Stimulated activated naive CD8-positive, alpha-beta T cell treated with anti-CD3 and anti-CD28 coated beads, Interleukin-15, amount 100 ng/mL, for 72 hours (primary cell): ENCODE measurements around the gene MYOF.
A peak's percentile ranks its signal among the peaks of the same experiment; 100 is the strongest.

ENCODE experiments used
- ATAC-seq: fragments of 150-1000 bp; cut with Tn5 transposase; 2 replicates; pipeline ENCODE4 v1.10.0; 2021; ENCODE audit warnings: mild to moderate bottlenecking, moderate library complexity
- DNase-seq, 2 donors: peaks; one replicate each; pipeline ENCODE4 v3.0.0; 2021 to 2022
- H3K27ac Mint-ChIP-seq, 2 donors: one replicate each; pipeline ENCODE4 v1.8.0; 2022; ENCODE audit warnings: mild to moderate bottlenecking in 2 of 2, mixed read lengths in 2 of 2, moderate library complexity in 2 of 2
- H3K27me3 Mint-ChIP-seq: one replicate; pipeline ENCODE4 v1.8.0; 2022; ENCODE audit warnings: mixed read lengths
- H3K4me1 Mint-ChIP-seq: one replicate; pipeline ENCODE4 v1.8.0; 2022; ENCODE audit warnings: mild to moderate bottlenecking, mixed read lengths
- H3K4me3 Mint-ChIP-seq, 2 donors: one replicate each; pipeline ENCODE4 v1.8.0; 2022; ENCODE audit warnings: mild to moderate bottlenecking in 2 of 2, mixed read lengths in 2 of 2, moderate library complexity in 1 of 2
- H3K9me3 Mint-ChIP-seq, 2 donors: one replicate each; pipeline ENCODE4 v1.8.0; 2022; ENCODE audit warnings: mixed read lengths in 2 of 2

MYOF gene

DNA sequence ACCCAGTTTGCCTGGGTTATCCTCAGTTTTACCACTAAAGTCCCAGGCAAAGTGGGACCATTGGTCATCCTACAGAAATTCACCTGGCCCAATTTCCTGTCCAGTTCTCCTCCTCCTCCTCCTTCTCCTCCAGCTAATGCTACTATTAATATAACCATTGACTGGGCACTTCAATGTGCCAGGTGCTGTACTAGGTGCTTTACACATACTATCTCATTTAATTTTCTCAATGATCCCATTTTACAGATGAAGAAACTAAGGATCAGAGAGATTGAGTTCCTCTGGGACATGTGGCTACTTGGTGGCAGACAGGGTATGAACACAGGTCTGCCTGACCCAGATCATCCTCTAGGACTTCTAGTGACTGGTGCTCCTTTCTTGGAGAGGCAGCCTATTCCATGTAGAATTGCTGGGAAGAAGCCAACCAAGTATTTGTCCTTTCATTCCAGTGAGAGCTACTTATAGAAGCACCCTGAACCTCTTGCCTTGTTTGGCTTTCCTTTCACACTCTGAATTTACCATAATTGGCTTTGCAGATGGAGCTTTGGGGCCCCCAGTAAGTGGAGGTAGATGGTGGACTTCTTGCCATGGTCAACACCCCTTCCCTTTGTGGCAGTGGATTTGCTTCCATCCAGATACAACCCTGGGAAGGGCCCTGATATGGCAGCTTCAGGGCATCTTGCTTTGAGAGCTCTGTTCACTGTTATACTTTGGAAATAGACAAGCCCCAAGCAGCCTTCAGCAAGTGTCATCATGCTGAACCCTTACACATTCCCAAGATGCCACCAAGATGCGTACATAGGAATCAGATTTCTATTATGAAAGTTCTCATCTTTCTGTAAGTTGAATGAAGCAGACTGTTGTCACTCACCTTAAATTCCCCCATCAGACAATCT is 78.7 kb downstream of the MYOF start:
- H3K27me3 Mint-ChIP-seq: no peaks in the 10 kb centered on the region
- ATAC-seq (no peak), DNase-seq (no peak)
- no peak overlapping the region for H3K27ac Mint-ChIP-seq
- H3K4me1 Mint-ChIP-seq: peaks cover under 1% of the 10 kb centered on the region
- no peaks in the 10 kb centered on the region for H3K9me3 Mint-ChIP-seq
- no peak overlapping the region for H3K4me3 Mint-ChIP-seq

GRCh38 chr10:93402192-93402591 is 79.9 kb downstream of the MYOF start:
- ATAC-seq (no peak), DNase-seq (no peak)
- H3K4me1 Mint-ChIP-seq: no peaks in the 10 kb centered on the region
- H3K27ac Mint-ChIP-seq: no peak overlapping the region
- no peaks in the 10 kb centered on the region for H3K9me3 Mint-ChIP-seq
- no peak overlapping the region for H3K4me3 Mint-ChIP-seq
- H3K27me3 Mint-ChIP-seq: no peaks in the 10 kb centered on the region

GRCh38 chr10:93398528-93398927 is 83.6 kb downstream of the MYOF start:
- ATAC-seq (no peak), DNase-seq (no peak)
- Mint-ChIP-seq H3K27ac (peak overlapping the region in 1 of 2 donors; percentile 42), H3K4me1 (no peaks in the 10 kb centered on the region), H3K9me3 (no peaks in the 10 kb centered on the region), H3K27me3 (no peaks in the 10 kb centered on the region), H3K4me3 (no peak overlapping the region)

- Mint-ChIP-seq H3K4me1 (no peaks in the 10 kb centered on the region), H3K27me3 (no peaks in the 10 kb centered on the region), H3K4me3 (no peak overlapping the region), H3K27ac (no peak overlapping the region), H3K9me3 (no peaks in the 10 kb centered on the region)
- no peak for DNase-seq
- ATAC-seq: no peak
Measured at GRCh38 chr10:93397020-93397419, 85.1 kb downstream of the MYOF start.

- DNase-seq (no peak), ATAC-seq (no peak)
- peaks cover 6% of the 10 kb centered on the region for H3K4me1 Mint-ChIP-seq
- no peak overlapping the region for H3K4me3 Mint-ChIP-seq
- H3K27ac Mint-ChIP-seq: no peak overlapping the region
- no peaks in the 10 kb centered on the region for H3K27me3 Mint-ChIP-seq
- no peaks in the 10 kb centered on the region for H3K9me3 Mint-ChIP-seq
Measured at GRCh38 chr10:93393211-93393610, 88.9 kb downstream of the MYOF start.

GRCh38 chr10:93392121-93392520 is 90.0 kb downstream of the MYOF start:
- no peaks in the 10 kb centered on the region for H3K27me3 Mint-ChIP-seq
- no peaks in the 10 kb centered on the region for H3K9me3 Mint-ChIP-seq
- H3K4me1 Mint-ChIP-seq: peaks cover 14% of the 10 kb centered on the region
- H3K27ac Mint-ChIP-seq: no peak overlapping the region
- ATAC-seq: no peak
- H3K4me3 Mint-ChIP-seq: no peak overlapping the region
- DNase-seq: no peak

GRCh38 chr10:93390306-93391090 is 91.6 kb downstream of the MYOF start:
- DNase-seq (no peak), ATAC-seq (no peak)
- Mint-ChIP-seq H3K4me3 (no peak overlapping the region), H3K9me3 (no peaks in the 10 kb centered on the region), H3K4me1 (peaks cover 25% of the 10 kb centered on the region), H3K27ac (peak overlapping the region in 1 of 2 donors; percentile 36), H3K27me3 (no peaks in the 10 kb centered on the region)

- no peaks in the 10 kb centered on the region for H3K27me3 Mint-ChIP-seq
- ATAC-seq (peak; percentile 82), DNase-seq (peak; percentile 9 to 39)
- H3K4me1 Mint-ChIP-seq: peaks cover 32% of the 10 kb centered on the region
- H3K9me3 Mint-ChIP-seq: no peaks in the 10 kb centered on the region
- peak overlapping the region; percentile 59 to 67 for H3K4me3 Mint-ChIP-seq
- H3K27ac Mint-ChIP-seq: peak overlapping the region; percentile 94 to 96
Measured at GRCh38 chr10:93386631-93387369, 95.3 kb downstream of the MYOF start.

GRCh38 chr10:93385345-93385744 is 96.8 kb downstream of the MYOF start:
- ATAC-seq: no peak
- H3K4me1 Mint-ChIP-seq: peaks cover 31% of the 10 kb centered on the region

DNA sequence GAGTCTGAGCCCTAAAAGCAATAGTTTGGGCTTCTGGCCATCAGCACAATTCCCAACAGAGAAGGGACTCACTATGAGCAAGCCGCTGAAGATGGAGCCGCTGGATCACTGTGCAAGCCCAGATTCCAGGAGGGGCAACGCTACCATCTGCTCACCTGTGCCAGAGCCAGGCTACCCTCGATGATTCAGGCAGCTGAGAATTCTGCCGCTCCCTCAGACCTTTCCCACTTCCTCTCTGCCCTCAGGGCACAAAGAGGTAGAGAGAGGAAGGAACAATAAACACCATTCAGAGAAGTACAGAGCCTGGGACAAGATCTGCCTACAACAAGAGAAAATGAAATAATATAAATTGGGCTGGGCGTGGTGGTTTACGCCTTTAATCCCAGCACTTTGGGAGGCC is 98.1 kb downstream of the MYOF start:
- no peak for DNase-seq
- Mint-ChIP-seq H3K27me3 (no peaks in the 10 kb centered on the region), H3K4me1 (peaks cover 43% of the 10 kb centered on the region), H3K9me3 (no peaks in the 10 kb centered on the region), H3K4me3 (no peak overlapping the region), H3K27ac (peak overlapping the region in 1 of 2 donors; percentile 35)
- ATAC-seq: no peak

More at GRCh38 chr10:93385345-93385744, 96.8 kb downstream of the MYOF start:
- Mint-ChIP-seq H3K27ac (no peak overlapping the region), H3K27me3 (no peaks in the 10 kb centered on the region), H3K9me3 (no peaks in the 10 kb centered on the region), H3K4me3 (no peak overlapping the region)
- DNase-seq: no peak

- no peak overlapping the region for H3K27ac Mint-ChIP-seq
- peaks cover 48% of the 10 kb centered on the region for H3K4me1 Mint-ChIP-seq
- no peaks in the 10 kb centered on the region for H3K9me3 Mint-ChIP-seq
- DNase-seq: no peak
- ATAC-seq: no peak
- H3K4me3 Mint-ChIP-seq: no peak overlapping the region
- no peaks in the 10 kb centered on the region for H3K27me3 Mint-ChIP-seq
Measured at GRCh38 chr10:93383562-93383981, 98.6 kb downstream of the MYOF start.

DNA sequence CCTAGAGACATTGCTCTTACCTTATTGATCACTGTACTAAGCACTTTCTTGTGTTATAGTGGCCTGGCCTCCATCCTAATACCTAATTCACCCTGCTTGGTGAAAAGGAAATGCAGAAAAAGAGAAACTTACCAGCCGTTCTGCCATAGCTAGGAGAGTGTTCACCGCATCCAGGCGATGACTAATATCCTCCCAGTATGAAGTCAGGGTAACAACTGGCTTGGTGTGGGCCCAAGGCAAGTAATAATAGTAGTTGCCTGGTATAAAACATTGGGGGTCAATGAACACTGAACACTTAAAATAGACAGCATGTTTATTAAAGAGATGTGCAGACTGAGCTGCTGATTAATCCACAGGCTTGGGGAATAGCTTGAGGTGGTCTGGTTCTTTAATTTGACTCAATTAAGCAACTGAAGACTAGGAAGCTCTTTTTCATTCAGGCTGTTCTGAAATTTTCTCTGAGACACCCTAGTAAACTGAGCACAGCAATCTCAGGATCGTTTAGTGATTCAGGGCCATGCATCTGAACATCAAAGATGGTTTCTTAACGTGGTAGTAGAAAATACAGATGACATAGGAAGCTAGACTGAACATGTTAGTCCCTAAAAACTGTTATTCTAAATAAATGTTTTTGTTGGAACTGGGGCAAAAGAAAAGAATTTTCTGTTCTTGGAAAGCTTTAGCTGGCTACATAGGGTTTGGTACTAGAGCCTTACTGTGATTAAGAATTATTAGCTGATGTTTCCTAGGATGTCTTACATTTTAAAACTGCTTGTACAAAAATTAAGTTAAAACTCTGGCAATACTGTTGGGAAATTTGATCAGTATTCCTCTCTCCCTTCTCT is 102.2 kb downstream of the MYOF start:
- peaks cover 44% of the 10 kb centered on the region for H3K4me1 Mint-ChIP-seq
- H3K27ac Mint-ChIP-seq: peak overlapping the region; percentile 79 to 99
- DNase-seq (peak; percentile 23 to 75), ATAC-seq (peak; percentile 97)
- H3K9me3 Mint-ChIP-seq: no peaks in the 10 kb centered on the region
- peak overlapping the region; percentile 25 to 70 for H3K4me3 Mint-ChIP-seq
- H3K27me3 Mint-ChIP-seq: peaks cover under 1% of the 10 kb centered on the region

DNA sequence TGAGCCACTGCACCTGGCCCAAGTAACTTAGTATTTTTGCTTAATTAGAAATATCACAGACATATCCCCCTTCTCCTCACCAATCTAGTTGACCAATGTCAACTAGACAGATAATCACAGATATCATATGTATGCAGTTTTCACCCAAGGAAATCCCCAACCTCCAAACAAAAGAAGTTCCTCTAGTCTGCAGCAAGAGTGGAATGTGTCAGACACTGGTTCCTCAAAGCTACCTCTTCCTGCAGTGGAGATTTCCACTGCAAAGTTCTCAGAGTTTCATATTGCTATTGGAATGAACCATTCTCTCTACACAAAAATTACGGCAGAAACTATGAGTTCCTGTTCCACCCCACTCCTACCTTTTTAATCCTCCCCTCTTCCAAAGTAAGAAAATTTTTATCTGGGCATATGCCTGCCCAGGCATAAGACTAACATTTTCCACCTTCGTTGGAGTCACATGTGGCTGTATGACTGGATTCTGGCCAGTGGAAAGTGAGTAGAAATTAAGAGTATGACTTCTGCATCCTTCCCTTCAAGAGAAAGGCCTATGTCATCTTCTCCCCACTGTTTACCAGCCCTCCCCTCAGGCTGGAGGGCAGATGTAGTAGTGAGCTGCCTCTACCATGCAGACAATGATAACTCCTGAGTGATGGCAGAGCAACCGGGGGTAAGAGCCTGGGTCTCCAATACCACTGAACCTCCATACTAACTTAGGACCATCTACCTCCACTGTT is 103.0 kb downstream of the MYOF start:
- Mint-ChIP-seq H3K27ac (peak overlapping the region; percentile 79 to 99), H3K27me3 (peaks cover 8% of the 10 kb centered on the region), H3K4me1 (peaks cover 41% of the 10 kb centered on the region), H3K4me3 (peak overlapping the region; percentile 25 to 70), H3K9me3 (no peaks in the 10 kb centered on the region)
- ATAC-seq (peak; percentile 84), DNase-seq (peak in 1 of 2 donors; percentile 43)

DNA sequence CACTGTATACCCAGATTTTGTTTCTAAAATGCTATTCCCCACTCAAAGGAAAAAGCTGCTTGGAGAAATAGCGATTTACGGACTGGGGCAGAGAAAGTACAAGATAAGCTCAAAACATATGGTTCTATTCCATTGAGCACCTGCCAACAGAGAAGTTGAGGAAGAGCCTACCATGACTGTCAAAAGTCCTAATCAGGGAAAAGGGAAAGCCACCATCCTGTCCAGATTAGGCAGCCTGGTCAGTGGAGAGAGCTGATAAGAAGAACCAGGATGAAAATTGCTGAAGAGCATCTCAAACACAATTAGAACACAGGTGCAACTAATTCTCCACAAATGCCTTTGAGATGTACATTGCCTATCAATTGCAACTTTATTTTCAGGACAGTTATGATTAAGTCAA is 104.1 kb downstream of the MYOF start:
- H3K9me3 Mint-ChIP-seq: no peaks in the 10 kb centered on the region
- DNase-seq (no peak), ATAC-seq (no peak)
- peaks cover 10% of the 10 kb centered on the region for H3K27me3 Mint-ChIP-seq
- peaks cover 37% of the 10 kb centered on the region for H3K4me1 Mint-ChIP-seq
- H3K27ac Mint-ChIP-seq: no peak overlapping the region
- H3K4me3 Mint-ChIP-seq: no peak overlapping the region
